ENCODE results near the gene IGFBPL1.

DNA sequence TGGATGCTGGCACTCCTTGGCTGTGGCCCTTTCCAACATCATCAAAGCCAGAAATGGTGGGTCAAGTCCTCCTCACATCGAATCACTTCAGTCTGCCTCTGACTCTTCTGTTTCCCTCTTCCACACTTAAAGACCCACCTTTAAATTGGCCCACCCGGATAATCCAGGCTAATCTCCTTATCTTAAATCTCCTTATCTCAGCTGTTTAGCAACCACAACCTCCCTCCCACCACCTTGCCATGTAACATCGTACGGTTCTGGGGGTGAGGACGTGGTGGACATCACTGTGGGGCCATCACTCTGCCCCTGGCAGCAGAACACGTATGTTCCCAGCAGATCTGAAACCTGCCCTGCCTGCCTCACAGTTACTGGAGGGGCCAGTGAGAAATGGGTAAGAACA is 11.5 kb downstream of the IGFBPL1 start:
- TF ChIP-seq, protein P1, sequence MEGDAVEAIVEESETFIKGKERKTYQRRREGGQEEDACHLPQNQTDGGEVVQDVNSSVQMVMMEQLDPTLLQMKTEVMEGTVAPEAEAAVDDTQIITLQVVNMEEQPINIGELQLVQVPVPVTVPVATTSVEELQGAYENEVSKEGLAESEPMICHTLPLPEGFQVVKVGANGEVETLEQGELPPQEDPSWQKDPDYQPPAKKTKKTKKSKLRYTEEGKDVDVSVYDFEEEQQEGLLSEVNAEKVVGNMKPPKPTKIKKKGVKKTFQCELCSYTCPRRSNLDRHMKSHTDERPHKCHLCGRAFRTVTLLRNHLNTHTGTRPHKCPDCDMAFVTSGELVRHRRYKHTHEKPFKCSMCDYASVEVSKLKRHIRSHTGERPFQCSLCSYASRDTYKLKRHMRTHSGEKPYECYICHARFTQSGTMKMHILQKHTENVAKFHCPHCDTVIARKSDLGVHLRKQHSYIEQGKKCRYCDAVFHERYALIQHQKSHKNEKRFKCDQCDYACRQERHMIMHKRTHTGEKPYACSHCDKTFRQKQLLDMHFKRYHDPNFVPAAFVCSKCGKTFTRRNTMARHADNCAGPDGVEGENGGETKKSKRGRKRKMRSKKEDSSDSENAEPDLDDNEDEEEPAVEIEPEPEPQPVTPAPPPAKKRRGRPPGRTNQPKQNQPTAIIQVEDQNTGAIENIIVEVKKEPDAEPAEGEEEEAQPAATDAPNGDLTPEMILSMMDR (IDR thresholded peaks at IDR 0.05) = no peak
- TF ChIP-seq POLR2A (IDR thresholded peaks at IDR 0.05) = no peak
